HG03064 (cell line): Measurements from ENCODE around the gene ATG7.

Experiments used
- ATAC-seq: cut with Tn5 transposase; IDR thresholded peaks from one replicate; pipeline ENCODE4 v1.9.1; 2021; ENCODE audit warnings: low read depth; ENCODE audit not compliant: unreplicated experiment

ATG7 gene, protein sequence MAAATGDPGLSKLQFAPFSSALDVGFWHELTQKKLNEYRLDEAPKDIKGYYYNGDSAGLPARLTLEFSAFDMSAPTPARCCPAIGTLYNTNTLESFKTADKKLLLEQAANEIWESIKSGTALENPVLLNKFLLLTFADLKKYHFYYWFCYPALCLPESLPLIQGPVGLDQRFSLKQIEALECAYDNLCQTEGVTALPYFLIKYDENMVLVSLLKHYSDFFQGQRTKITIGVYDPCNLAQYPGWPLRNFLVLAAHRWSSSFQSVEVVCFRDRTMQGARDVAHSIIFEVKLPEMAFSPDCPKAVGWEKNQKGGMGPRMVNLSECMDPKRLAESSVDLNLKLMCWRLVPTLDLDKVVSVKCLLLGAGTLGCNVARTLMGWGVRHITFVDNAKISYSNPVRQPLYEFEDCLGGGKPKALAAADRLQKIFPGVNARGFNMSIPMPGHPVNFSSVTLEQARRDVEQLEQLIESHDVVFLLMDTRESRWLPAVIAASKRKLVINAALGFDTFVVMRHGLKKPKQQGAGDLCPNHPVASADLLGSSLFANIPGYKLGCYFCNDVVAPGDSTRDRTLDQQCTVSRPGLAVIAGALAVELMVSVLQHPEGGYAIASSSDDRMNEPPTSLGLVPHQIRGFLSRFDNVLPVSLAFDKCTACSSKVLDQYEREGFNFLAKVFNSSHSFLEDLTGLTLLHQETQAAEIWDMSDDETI

DNA sequence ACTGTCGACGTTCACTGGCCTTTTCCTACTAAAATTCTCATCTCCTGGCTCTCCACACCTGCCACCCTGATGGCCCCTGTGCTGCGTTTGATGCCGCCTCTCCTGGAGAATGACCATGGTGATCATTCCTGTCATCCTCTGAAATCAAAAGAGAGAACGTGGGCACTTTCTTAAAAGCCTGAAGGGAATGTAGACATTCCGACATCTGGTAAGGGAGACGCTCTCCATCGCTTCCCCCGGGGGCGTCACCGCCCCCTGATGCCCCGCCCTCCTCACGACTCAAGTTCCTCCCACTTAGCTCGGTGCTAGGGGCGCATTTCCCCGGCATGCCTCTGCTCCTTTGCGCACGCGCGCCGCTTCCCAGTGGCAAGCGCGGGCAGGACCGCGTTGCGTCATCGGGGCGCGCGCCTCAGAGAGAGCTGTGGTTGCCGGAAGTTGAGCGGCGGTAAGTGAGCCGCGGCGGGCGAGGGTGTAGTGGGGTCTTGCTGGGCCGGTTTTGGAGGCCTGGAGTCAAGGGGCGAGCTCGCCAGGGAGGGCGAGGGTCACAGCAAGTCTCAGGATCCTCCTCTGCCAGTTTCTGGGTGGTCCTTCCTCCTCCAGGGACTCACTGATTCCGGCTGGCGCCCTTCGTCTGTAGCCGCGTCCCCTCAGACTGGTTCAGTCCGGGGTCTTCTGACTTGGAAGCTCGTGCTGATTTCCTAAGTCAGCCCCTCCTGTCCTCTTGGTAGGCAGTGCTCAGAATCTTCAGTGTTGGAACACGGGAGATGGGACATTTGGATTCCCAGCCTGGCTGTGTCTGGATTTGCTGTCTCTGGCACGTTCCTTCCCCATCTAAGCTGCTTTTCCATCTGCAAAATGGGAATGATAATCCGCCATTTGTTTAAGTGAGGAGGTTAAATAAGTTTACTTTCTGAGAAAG, at the start of gene ATG7:
Gene ATG7 (plus strand): TSS at position 412 of the 919 bp plus-strand sequence. CDS start 26,299 bp downstream, outside the sequence.
- ATAC-seq: peak; percentile 92

DNA sequence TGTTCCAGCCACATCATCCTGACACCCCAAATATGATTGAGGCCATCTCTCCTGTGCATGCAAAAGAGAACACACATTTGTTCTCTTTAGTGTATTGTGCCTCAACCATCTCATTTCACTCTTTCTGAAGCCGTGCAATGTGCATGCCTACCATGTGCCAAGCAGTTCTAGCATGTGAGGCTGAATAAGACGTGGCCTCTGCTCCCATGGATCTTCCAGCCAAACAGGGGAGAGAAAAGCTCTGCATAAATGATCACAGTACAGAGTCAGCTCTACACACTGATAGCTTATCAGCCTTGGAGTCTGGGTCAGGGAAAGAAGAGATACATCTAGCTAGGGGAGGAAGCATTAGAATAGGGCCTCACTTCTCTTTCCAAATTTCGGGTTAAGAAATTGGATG, 48.2 kb upstream of the ATG7 start:
- no peak for ATAC-seq

DNA sequence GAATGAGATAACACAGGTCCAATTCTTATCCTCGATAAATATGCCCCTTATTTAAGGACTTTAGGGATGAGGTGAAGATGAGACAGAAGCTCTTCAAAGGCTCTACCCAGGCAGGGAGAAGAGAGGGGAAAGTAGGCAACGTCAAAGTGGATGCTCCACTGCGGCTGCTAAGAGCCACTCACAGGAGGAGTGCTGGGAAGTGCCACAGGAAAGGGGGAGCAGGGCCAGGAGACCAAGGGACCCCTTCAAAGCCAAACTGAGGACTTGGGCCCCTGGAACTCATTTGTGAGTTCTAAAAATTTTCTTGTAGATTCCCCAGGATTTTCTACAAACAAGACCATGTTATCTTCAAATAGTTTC, 47.3 kb upstream of the ATG7 start:
- no peak for ATAC-seq

DNA sequence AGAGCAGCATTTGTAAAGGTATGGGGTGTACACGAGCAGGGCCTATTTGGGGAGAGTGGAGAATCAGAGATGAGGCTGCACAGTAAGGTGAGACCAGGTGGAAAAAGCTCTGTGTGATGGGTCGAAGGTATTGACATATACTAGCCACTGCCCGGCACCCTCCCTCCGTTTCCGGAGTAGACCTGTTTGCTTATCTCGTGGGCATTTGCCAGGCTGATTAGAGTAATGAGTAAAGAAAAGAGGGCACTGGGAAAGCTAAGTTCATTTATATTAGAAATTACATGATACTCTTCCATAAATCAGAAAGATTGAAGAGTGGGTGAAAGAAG, 46.2 kb upstream of the ATG7 start:
- ATAC-seq: no peak

DNA sequence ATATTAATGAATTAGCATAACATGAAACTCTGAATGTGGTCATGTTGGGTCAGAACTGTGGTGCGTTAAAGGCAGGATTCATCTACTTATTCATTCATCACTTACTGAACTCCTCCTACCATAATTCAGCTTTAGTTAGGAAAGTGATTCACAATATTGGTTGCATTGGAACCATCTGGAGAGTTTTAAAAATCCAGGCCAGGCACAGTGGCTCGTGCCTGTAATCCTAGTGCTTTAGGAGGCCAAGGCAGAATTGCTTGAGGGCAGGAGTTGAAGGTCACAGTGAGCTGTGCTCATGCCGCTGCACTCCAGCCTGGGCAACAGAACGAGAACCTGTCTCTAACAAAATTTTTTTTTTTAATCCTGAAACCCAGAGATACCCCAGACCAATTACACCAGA, 44.2 kb upstream of the ATG7 start:
- ATAC-seq: no peak

DNA sequence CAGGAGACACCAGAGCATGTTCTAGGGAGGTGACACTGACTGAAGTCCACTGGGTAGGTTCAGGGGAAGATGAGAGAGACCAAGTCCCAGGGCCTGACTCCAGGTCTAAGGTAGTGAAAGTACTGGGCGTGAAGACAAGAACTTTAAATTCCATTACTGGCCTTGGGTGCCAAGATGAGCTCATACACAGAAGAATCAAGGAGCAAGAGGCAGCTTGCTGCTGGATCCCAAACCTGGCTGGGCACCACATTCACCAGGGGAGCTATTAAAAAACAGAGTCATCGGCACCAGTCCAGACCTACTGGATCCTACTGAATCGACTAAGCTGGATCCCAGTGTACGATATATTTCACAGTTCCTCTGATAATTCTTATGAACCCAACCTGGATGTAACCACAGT, 42.1 kb upstream of the ATG7 start:
- ATAC-seq: no peak

DNA sequence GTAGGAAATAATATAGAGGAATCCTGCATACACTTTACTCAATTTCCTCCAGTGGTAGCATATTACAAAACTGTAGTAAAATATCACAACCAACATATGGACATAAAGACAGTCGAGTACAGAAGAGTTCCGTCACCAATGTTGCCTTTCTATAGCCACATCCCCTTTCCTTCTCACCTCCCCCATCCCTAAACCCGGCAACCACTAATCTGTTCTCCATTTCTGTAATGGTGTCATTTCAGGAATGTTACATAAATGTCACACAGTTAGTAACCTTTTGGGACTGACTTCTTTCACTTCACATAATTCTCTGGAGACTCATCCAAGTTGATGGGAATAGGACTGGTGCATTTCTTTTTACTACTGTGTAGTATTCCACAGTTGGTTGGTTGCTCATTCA, 41.4 kb upstream of the ATG7 start:
- ATAC-seq: no peak

DNA sequence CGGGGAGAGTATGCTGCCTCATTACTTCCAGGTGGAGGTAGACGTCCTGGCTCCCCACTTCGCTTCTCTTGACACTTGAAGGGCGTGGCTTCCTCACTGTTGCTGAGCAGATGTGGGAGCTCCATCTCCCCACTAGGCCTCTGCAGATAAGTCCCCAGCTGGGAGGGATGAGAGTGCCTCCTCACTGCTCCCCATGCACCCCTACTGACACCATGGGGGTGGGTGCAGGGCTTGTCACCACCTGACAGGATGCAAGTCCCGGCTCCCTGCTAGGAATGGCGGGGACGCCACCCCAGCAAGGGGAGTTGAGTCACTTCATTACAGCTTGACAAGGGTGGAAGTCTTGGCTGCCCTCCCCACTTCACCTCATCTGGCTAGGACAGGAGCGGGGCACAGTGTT, 36.8 kb upstream of the ATG7 start:
- ATAC-seq: no peak

DNA sequence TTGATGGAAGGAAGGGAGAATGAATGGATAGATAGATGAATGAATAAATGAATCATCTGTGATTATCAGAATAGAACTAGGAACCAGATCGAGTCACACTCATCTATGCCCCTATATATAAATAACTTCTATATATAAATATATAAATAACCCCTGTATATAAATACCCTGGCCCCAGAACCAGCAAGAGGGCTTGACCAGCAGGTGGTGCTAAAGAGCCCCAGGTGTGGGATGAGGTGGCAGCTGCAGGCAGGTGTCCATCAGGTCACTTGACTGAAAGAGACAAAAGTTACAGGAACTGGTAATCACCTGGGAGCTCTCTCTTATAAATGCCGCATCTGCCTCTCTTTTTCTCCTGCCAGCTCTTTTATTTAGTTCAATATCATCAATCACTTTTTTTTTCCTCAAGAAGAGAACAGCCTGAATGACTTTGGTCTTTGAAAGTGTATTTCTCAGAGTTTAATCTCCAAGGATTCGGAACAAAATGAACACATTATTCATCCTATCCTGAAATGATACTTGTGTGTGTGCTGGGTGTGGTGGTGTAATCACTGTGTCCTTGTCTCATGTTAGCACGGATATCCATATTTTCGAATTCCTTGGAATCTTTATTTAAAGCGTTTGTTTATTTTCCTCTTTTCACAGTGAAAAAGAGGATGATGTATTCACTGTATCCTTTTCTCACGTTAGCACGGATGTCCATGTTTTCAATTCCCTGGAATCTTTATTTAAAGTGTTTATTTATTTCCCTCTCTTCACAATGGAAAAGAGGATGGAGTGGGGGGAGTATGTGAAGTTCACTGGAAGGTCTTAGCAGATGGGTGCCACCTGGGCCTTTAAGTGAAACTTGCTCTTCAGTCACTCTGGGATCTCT, 35.4 kb upstream of the ATG7 start:
- ATAC-seq: no peak

DNA sequence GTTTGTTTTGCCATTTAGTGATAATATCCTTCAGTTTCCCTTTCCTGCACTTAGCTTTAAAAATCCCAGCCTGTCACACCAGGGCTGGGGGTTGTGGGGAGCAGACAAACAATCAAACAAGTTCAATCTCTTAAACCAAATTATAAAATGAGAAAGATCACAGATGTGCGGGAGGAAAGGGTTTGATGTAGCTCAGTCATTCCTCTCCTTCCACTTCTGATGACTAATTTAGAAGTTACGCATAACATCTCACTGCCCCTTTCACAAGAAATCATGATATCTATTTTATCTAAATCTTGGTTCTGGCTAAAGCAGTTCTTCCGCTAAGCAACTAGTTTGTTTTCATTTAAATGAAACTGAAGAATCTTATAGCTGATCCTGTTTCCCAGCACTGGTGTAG, 34.1 kb upstream of the ATG7 start:
- no peak for ATAC-seq

DNA sequence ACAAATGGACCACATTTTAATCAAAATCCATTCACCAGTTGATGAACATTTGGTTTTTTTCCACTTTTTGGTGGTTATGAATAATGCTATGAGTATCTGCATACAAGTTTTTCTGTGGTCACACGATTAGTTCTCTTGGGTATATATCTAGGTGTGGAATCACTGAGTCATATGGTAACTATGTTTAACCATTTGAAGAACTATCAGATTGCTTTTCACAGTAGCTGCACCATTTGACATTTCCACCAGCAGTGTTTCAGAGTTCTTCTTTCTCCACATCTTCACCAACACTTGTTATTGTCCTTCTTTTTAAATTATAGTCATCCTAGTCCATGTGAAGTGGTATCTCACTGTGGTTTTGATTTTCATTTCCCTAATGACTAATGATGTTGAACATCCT, 33.3 kb upstream of the ATG7 start:
- ATAC-seq: no peak

DNA sequence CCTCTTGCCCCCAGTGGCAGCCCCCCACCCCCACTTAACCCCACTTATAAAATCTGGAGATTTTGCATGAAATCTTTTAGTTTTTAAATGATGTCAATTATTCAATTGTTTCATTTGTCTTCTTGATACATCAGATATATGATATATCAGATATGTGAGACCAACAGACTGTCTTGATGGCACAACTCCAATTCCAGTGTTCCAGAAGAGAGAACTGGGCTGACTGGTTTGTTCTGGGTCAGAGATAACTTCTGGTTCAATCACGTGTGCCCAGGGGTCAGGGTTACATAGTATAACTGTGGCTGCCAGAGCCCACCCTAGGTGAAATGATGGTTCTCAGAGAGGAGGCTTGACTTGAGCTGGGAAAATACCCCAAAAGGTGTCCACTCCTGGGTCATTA, 32.4 kb upstream of the ATG7 start:
- ATAC-seq: no peak

DNA sequence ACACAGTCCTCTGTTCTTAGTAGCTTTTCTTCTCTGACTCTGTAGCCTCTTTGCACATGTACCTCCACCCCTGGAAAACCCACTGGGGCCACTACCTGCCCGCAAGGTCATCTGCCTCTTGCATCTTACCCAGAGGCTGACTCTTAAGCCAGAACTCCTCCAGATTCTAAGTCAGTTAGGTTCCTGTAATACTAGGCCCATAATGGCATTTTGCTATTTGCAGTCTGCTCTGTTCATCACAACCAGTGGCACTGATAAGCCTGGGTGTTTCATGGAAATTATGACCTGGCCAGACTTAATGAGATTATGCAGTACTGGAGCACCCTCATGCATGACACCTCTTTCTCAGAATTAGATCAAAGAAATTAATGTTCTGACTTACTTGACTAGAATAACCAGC, 31.7 kb upstream of the ATG7 start:
- ATAC-seq: no peak

DNA sequence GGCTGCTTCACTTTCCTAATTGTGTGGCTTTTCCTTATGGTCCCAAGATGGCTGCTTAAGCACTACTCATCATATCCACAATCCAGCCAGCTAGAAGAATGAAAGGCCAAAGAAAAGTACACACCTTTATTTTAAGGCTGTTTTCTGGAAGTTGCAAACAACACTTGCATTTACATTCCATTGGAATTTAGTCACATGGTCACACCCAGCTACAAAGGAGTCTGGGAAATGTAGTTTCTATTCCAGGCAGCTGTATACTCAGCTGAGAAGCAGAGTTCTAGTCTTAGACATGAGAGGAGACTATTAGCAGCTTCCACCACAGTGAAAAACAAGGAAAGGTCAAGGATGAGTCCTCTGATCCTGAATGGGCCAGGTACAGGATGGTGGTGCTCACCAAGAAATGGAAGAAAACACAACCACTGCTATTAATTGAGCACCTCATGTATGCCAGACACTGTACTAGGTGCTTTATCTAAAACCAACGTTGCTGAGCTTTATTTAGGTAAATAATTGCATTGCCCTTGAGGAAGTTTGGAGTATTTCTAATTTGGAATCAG, 28.0 kb upstream of the ATG7 start:
- ATAC-seq: no peak

DNA sequence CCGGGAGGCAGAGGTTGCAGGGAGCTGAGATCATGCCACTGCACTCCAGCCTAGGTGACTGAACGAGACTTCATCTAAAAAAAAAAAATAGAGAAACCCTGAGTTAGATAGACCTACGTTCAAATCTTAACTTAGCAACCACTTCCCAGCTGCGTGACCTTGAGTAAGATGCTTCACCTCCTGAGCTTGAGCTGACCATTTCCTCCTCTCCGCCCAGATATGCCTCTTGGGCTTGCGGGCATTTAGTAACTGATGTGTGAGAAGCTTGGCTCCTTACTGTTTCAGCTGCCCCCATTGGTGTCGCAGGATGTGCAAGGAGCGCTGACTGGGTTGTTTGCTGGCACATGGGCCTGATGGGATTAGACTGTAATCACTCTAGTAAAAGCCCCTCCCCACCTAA, 26.9 kb upstream of the ATG7 start:
- ATAC-seq: no peak

DNA sequence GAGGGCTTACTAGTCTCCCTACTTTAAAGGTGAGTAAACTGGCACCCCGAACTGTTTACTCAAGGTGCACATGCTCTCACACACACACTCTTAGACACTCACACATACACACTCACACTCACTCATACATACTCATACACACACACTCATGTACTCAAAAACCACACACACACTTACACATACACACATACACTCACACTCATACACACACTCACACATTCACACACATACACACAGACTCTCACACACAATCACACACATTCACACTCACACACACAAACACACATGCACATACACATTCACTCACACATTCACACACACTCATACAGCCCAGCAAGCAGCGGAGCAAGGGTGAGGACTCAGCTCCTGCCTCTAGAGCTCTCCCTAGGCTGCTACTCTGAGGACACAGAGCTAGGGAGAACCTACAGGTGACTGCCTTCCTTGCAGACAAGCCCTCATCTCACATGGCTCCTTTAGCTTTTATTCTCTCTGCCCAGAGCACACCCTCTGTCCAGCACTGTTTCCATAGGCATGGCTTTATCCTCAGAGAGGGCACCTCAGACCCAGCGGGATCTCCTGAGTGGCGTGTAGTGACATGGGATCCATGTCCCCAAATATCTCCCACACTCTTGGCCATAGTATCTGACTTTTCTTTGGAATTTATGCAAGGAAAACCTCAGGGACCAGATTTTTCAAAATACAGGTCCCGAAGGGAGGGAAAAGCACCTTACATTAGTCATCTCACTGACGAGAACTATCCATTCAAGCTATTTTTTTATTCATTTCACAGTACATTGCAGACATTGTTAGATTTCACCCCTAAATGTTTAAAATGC, 26.2 kb upstream of the ATG7 start:
- ATAC-seq: no peak

DNA sequence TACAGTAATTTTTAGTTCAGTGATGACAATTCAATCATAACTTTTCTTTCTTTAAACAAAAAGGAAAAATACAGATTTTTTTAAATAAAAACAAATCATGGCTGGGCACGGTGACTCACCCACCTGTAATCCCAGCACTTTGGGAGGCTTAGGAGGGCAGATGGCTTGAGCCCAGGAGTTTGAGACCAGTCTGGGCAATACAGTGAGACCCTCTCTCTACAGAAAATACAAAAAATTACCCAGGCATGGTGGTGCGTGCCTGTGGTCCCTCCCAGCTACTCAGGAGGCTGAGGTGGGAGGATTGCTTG, 25.6 kb upstream of the ATG7 start:
- no peak for ATAC-seq

DNA sequence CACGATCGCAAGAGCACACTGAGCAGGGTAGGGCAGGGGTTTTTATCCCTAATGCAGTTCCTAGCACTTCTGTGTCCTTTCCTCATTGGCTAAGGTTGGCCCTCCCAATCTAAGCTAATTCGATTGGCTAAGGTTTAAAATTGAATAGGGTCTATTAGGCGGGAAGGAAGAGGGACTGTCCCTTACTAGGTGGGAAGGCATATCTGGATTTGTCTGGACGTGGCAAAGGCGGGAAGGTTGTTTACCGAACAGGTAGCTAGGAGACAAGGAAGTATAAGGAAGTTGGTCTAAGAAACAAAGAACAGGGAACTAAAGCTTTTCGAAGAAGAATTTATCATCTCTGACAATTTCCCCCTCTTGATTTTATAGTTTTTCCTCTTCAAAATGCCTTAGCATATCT, 24.8 kb upstream of the ATG7 start:
- no peak for ATAC-seq

DNA sequence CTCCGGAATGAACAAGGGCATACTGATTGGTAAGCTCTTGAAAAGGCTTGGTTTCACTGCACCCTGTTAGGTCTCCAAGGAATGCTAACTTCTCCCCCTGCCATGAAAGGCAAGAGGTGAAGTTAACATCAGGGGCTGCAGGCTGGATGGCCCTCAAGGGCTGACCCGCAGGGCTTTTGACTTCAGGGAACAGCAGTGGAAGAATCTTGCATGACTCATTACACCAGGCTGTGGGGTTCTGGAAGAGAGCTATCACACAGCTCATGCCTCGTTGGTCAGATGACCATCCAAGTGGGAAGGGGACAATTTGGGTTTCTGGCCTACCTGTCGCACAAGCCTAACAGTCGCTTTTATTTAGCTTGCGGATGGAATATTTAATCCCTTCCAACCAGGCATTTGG, 23.6 kb upstream of the ATG7 start:
- no peak for ATAC-seq
